HepG2 (cell line): ENCODE measurements around the gene RGS8.

ENCODE experiments used
- CREB1 ChIP-seq, 2 experiments: fragments of 450-650 bp in 1 of 2; IDR thresholded peaks; 2 replicates each; pipeline ENCODE4 v1.6.1; 2016 to 2017; ENCODE audit warnings: control low read depth in 1 of 2, mild to moderate bottlenecking in 1 of 2, missing compliant biosample characterization in 1 of 2, missing genetic modification characterization in 1 of 2
- ZNF747 ChIP-seq: sonication (generic); formaldehyde crosslinking; IDR thresholded peaks from 2 replicates; pipeline ENCODE4 v1.8.1; 2023; ENCODE audit warnings: missing genetic modification reagents, mild to moderate bottlenecking, borderline replicate concordance
- TF ChIP-seq, protein P1 (sequence below): sonication (generic); formaldehyde crosslinking; IDR thresholded peaks from 2 replicates; pipeline ENCODE4 v1.8.0; 2022; ENCODE audit warnings: mild to moderate bottlenecking, missing genetic modification reagents, moderate library complexity

DNA sequence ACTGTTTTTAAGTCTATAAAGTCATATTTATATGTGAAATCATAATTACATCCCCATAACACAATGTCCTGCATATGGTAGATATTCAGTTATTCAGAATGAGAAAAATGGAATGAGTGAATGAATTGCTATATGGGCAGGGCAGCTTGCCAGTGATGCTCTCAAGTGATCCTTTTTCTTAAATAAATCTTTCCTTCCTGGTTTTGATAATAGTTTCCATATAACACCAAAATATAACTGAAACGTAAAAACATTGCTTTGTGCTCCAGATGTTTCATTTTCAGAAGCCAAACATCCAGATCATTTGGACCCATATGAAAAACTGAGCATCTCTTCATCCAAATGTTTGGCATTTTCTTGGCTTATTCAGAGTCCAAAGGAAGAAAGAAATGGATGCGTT, 30.2 kb upstream of the RGS8 start:
- TF ChIP-seq, protein P1, sequence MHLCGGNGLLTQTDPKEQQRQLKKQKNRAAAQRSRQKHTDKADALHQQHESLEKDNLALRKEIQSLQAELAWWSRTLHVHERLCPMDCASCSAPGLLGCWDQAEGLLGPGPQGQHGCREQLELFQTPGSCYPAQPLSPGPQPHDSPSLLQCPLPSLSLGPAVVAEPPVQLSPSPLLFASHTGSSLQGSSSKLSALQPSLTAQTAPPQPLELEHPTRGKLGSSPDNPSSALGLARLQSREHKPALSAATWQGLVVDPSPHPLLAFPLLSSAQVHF: no peak
- TF ChIP-seq ZNF747 (CRISPR knock-in tag): no peak
- no peak for TF ChIP-seq CREB1 (IDR thresholded peaks at IDR 0.05)
- TF ChIP-seq CREB1 (CRISPR knock-in tag; IDR thresholded peaks at IDR 0.05): no peak
